NCI-H2029 (cell line): ENCODE data around the gene CFAP126.
A peak's percentile ranks its signal among the peaks of the same experiment; 100 is the strongest.
"Not testable (repeated sequence)": the region's sequence is repeated elsewhere in the genome, so short reads cannot be mapped to it uniquely, and the experiment has no call there.

Experiments used
- DNase-seq: peaks from one replicate; lab custom pipeline; 2025; lab: John Stamatoyannopoulos, UW

Gene CFAP126, protein sequence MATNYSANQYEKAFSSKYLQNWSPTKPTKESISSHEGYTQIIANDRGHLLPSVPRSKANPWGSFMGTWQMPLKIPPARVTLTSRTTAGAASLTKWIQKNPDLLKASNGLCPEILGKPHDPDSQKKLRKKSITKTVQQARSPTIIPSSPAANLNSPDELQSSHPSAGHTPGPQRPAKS

DNA sequence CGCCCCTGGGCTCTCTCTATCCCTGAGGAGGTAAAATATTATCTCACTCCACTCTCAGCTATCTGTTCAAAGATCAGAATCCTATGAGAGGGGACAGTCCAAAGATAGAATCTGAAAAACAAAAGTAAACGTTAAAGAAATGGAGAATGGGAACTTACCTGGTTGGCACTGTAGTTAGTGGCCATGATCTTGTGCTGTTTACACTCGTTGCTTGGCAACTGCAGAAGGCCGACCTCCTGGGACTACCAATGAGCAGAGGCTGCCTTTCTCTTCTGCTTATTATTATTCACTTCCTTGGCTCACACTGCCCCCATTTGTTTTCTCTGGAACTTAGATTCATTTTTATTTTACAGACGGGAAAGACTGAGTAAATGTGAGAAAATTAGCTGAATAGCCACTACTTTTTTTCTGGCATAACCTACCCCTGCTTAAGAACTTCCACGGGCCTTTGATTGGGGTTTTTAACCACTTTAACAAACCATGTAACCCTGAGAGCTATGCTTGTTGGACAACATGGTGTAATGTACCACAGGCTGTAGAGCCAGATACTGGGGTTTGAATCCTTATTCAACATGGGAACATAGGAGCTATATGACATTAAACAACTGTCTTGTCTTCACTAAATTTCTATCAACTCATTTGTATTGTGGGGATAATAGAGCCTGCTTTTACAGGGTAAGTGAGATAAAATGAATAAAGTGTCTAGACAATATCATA is at the start of gene CFAP126:
Gene CFAP126, minus strand, starts transcription at position 193 of the 717 bp plus-strand sequence. Its CDS starts 8 bp downstream, at position 185.
- peak; percentile 90 for DNase-seq

DNA sequence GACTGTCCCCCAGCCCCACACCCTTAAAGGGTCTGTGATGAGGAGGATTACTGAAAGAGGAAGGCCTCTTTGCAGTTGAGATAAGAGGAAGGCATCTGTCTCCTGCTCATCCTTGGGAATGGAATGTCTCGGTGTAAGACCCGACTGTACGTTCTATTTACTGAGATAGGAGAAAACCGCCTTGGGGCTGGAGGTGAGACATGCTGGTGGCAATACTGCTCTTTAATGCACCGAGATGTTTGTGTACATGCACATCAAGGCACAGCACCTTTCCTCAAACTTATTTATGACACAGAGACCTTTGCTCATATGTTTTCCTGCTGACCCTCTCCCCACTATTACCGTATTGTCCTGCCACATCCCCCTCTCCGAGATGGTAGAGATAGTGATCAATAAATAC is 45.4 kb upstream of the CFAP126 start:
- DNase-seq, result not testable (repeated sequence)

DNA sequence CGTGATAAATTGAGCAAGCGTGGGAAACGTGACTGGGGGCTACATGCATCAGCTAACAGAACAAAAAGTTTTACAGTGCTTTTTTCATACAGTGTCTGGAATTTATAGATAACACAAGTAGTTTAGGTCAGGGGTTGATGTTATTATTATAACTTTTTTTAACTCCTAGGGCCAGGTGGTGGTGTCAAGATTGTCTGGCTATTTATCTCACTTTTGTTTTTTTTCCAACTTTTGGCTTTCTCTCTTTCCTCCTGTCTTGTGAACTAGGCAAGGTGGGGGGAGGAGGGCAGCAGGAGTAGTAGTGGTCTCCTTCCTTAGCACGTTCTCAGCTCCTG is 42.9 kb upstream of the CFAP126 start:
- DNase-seq, result not testable (repeated sequence)

DNA sequence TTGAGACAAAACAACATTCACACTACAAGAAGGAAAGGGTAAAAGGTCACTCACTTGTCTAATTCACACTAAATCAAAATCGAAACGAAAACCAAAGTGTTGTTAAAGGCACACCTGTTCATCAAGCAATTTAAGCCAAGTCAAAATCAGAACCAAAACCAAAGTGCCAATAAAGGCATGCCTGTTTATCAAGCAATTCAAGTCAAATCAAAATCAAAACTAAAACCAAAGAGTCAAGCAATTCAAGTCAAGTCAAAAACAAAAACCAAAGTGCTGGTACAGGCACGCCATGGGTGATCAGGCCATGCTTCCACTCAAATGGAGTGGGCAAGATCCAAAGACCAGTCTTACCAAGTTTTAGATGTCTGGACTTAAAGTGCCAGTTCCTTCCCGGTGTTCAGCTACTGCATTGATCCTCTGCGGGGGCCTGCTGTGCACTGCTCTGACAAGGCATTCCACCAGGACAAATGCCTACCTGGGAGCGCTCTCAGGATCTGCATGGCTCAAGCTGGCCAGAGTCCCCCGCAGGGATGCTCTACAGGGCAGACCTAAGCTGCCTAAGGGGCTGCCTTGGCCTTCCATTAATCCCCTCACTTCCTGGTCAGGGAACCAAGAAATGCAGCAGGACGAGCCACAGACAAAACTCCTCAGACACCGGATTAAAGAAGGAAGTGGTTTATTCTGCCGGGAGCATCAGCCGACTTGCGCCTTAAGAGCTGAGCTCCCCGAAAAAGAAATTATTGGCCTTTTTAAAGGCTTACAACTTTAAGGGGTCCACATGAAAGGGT is 42.4 kb upstream of the CFAP126 start:
- not testable (repeated sequence) for DNase-seq

DNA sequence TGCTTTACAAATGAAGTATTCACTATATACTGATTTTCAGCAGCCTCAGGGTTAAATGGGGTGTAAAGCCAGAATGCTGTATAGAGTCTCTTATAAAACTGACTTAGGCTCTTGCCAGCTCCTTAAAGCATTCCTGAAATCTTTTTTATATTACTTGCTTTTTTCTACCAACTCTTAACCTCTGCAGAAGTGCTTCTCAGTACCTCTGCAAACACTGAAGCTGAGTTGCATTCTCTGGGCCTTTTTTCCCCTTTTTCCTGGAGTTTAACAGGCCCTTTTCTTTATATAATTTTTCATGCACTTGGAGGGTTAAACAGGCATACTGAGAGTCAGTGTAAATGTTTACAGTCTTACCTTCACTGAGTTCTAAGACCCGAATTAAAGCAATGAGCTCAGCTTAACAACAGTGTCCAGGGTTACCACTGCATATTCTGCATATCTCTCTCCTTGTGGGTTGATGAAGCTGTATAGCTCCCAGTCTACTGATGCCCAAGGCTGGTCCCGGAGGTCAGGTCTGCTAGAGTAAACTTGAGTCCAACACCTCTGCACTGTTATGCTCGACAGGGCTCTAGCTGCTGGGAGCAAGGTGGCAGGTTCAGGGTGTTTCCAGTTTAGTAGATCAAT is 40.9 kb upstream of the CFAP126 start:
- DNase-seq, result no peak

DNA sequence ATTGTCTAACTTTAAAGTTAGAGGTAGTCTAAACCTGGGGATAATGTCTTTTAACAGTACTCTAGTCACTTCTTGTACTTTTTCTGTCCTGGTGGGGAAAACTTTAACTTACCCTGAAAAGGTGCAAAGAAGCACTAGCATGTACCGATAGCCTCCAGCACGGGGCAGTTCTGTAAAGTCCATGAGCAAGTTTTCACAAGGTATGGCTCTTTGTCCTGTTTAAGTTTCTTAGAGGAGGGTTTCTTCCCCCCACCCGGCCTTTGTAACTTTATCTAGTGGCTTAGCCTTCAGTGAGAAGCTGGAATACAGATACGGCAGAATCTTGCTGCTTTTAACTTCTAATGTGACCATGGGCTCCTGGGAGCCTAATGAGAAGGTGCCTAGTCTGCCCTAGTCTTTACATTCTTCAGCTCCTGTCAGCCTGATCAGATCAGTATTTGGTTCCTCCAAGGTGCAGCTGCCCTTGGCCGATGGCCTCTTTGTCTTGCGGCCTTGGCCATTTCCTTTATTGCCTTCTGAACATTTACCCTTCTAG is 39.8 kb upstream of the CFAP126 start:
- no peak for DNase-seq

DNA sequence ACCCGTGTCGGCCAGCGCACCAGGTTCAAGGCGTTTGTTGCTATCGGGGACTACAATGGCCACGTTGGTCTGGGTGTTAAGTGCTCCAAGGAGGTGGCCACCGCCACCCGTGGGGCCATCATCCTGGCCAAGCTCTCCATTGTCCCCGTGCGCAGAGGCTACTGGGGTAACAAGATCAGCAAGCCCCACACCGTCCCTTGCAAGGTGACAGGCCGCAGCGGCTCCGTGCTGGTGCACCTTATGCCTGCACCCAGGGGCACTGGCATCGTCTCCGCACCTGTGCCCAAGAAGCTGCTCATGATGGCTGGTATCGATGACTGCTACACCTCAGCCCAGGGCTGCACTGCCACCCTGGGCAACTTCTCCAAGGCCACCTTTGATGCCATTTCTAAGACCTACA is 38.9 kb upstream of the CFAP126 start:
- not testable (repeated sequence) for DNase-seq

DNA sequence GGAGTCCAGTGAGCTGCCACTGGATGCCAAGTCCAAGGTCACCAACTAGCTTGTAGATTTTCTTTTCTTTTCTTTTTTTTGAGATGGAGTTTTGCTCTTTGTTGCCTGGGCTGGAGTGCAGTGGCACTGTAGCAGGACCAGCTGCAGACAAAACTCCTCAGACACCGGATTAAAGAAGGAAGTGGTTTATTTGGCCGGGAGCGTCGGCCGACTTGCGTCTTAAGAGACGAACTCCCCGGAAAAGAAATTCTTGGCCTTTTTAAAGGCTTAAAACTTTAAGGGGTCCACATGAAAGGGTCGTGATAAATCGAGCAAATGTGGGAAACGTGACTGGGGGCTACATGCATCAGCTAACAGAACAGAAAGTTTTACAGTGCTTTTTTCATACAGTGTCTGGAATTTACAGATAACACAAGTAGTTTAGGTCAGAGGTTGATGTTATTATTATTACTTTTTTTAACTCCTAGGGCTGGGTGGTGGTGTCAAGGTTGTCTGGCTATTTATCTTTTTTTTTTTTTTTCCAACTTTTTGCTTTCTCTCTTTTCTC is 36.4 kb upstream of the CFAP126 start:
- no peak for DNase-seq

DNA sequence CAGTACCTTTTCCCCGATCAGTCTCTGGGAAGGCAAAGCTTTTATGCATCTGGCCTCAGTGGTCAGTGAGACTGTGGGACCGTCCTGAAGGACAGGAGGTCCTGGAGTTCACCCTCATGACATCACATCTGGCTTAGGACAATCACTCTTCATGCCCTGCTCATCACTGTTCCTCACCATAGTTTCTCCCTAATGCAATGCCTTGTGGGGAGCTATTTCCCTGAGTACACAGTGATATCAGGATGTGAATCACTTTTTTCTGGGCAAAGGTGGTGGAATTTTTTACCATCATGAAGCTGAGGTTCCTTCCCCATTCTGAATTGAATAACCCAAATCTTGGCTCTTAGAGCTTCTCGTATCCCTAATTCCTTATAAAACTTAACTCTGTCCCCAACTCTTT is 34.8 kb upstream of the CFAP126 start:
- no peak for DNase-seq

DNA sequence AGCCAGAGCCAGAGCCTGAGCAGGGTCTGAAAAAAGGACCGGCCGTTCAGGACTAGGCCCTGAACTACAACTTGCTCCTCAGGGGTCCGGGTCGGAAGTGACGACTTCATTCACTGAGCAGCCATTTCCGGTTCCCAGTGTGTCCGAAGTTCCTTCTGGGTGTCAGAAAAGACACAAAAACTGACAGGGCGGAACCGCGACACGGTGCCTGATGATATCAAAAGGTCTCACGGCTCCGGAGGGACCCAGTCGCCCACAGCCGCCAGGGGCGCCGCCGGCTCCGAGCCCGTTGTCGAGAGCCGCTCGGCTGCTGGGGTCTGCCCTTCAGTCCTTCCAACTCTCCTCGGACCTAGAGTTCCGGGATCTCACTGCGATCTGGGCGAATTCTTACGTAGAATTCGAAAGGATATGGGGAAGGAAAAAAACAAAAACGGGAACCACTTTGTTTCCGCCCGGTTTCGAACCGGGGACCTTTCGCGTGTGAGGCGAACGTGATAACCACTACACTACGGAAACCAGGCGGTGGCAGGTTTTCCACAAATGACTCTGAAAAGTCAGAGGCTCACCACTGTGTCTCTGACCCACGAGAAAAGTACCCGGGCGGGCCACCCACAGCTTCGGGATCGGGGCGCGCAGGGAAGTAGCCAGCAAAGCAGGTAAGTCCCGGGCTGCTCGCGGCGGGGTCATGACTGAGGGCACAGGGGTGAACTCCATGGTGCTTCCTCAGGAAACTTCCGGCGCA is 31.8 kb upstream of the CFAP126 start:
- peak; percentile 82 for DNase-seq

DNA sequence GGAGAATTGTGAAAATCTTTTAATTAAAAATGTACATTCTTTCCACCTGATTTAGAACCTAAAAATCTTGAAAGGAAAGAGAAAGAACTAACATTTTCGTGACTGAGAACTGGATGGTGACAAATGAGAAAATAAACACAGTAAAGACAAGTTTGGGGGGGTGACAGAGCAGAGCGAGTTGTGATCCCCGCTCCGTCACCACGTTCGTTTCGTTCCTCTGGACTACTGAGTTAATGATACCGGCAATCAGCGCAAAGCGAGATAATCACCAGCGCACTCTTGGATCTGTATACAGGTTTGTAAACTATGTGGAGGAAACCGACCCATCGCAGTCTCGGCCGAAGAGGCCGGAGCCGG is 31.2 kb upstream of the CFAP126 start:
- DNase-seq, result no peak

DNA sequence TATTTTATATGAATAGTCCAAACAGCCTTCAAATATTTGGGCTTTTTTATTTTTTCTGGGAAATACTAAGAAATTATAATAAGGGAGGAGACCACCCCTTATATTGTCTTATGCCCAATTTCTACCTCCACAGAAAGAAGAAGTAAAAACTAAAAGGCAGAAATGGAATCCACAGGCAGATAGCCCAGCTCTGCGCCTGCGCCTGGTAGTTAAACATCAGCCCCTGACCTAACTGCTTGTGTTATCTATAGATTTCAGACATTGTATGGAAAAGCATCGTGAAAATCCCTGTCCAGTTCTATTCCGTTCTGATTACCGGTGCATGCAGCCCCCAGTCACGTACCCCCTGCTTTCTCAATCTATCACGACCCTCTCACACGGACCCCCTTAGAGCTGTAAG is 29.4 kb upstream of the CFAP126 start:
- DNase-seq, result not testable (repeated sequence)

DNA sequence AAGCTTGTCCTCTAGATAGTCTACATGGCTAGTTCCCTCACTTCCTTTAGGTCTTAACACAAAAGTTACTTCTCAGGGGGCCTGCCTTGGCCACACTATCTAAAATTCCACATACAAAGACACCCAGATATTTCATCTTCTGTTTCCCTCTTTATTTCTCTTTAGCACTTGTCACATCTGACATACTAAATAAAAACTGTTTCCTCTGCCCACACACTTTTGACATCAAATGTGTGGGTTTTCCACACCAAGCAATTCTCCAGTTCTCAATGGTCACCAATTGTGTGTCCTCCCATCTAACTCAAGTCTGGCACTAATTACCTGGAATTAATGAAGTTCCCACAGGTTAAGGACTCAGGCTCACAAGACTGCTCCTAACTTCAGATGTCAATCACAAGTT is 25.5 kb upstream of the CFAP126 start:
- DNase-seq, result no peak

DNA sequence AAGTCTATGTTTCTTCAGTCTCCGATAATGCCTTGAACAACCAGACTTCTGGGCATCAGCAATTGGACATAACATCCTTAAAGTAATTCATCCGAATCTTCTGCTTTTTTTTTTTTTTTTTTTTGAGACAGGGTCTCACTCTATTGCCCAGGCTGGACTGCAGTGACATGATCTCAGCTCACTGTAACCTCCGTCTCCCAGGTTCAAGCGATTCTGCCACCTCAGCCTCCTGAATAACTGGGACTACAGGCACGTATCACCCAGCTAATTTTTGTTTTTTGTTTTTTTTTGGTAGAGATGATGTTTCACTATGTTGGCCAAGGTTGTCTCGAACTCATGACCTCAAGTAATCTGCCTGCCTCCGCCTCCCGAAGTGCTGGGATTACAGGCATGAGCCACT is 23.9 kb upstream of the CFAP126 start:
- no peak for DNase-seq

DNA sequence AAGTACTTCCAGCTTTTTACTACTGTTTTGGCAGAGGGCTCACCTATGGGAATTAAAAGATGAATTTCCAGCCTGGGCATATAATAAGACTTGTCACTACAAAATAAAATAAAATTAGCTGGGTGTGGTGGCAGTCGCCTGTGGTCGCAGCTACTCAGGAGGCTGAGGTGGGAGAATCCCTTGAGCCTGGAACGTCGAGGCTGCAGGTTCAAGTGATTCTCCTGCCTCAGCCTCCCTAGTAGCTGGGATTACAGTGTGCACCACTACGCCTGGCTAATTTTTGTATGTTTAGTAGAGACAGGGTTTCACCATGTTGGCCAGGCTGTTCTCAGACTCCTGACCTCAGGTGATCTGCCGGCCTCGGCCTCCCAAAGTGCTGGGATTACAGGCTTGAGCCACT is 23.5 kb upstream of the CFAP126 start:
- DNase-seq, result not testable (repeated sequence)

DNA sequence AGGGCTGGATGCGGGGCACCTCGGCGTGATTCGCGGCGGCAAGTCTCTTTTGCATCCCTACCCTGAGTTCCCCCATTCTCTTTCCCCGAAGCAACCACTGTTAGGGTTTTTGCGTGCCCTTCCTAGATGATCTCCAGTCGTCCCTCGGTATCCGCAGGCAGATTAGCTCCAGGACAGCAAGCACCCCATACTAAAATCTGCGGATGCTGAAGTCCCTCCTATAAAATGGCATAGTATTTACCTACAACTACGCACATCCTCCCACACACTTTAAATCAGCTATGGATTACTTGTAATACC is 22.8 kb upstream of the CFAP126 start:
- DNase-seq, result no peak

DNA sequence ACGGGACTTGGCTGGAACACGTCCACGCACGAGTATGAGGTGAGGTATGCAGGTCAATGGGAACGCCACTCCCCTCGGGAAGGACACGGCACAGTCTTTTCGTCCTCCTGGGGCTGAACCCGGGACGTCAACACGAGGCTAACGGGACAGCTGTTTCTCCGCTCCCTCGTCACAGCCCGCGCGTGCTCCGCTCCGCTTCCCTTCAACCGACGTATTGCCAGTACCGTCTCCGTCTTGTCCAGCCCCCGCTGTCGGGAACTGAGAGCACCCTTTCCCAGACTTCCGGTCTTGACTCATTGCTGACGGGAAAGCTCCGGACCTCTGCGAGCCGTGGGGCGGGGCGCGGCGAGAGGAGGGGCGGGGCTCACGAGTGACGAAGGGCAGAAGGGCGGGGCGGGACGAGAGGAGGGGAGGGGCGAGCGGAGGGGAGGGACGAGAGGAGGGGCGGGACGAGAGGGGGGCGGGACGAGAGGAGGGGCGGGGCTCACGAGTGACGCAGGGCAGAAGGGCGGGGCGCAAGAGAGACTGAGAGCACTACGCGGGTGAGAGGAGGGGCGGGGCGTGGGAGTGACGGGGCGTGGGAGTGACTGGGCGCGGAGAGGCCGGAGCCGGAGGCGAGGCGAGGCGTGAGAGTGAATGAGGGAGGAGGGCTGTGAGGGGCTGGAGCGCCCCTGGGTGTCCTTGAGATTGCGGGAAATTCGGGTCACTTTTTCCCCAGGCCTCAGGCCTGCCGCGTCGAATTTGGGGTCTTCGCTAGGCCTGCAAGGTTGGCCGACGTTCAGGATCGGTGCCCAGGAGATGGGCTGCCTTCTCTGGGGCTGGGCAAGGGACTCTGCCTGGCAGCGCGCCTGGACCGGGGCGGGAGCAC is 22.2 kb upstream of the CFAP126 start:
- peak; percentile 93 for DNase-seq

DNA sequence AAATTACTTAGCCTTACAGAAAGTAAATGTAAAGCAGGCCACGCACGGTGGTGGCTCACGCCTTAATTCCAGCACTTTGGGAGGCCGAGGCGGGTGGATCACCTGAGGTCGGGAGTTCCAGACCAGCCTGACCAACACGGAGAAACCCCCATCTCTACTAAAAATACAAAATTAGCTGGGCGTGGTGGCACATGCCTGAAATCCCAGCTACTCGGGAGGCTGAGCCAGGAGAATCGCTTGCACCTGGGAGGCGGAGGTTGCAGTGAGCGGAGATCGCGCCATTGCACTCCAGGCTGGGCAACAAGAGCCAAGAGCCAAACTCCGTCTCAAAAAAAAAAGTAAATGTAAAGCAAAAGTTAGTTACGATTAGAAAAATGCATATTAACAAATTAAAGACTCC is 21.5 kb upstream of the CFAP126 start:
- DNase-seq, result not testable (repeated sequence)

DNA sequence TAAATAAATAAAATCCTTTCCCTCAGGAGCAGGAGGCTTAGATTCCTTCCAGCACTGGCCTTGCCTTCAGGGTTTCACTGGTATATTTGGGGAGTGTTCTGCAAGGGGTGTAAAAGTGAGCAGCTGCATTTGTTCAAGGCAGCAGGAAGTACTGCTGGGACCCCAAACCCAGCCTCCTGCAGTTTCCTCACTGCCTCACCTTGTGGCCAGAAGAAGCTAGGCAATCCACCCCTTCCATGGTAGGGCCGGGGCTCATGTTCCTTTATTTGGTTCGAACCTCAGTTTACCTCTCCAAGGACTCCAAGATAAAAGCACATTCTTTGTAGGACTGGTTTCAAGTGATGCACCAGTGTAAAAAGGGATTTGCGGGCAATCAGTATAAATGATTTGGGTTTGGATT is 21.0 kb upstream of the CFAP126 start:
- no peak for DNase-seq

DNA sequence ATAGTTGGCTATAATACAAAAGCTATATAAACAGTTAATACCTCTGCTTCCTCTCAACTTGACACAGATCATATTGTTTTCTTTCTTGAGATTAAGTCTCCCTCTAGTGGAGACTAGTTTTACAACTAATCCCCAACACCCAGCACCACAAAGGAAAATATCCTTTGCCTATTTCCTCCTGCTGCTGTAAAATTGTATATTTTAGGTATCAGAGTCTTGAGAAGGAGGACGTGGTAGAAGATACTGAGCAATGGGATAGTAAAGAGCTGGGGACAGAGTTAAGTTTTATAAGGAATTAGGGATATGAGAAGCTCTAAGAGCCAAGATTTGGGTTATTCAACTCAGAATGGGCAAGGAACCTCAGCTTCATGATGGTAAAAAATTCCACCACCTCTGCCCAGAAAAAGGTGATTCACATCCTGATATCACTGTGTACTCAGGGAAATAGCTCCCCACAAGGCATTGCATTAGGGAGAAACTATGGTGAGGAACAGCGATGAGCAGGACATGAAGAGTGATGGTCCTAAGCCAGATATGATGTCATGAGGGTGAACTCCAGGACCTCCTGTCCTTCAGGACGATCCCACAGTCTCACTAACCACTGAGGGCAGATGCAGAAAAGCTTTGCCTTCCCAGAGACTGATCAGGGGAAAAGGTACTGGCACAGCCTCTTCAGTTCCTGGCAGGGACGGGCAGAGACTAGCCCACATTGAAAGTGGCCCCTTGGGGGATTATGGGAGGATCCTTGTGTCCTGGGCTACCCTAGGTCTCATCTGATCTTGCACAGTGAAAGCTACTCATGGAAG is 14.7 kb upstream of the CFAP126 start:
- DNase-seq, result peak; percentile 39
